CD4-positive, CD25-positive, alpha-beta regulatory T cell (primary cell): ENCODE measurements around the gene SUPT6H. TPM values are rescaled to one million over a fixed set of nuclear protein-coding genes. Genes with fewer than 3 reads are reported as not detected.
A peak's percentile ranks its signal among the peaks of the same experiment; 100 is the strongest.
"Not testable (repeated sequence)": the region's sequence is repeated elsewhere in the genome, so short reads cannot be mapped to it uniquely, and the experiment has no call there.

Source experiments
- ATAC-seq, 2 donors: fragments of 150-1000 bp; cut with Tn5 transposase; one replicate each; pipeline ENCODE4 v1.10.0; 2021; ENCODE audit warnings: low read depth in 2 of 2, moderate number of reproducible peaks in 2 of 2, moderate library complexity in 1 of 2
- DNase-seq, 3 donors: peaks; one replicate each; pipeline versions ENCODE4 v3.0.0 to v3.0.0-alpha.2; 2012 to 2022; ENCODE audit warnings: mixed read lengths in 1 of 3
- H3K27ac ChIP-seq: one replicate; pipeline ENCODE4 v1.7.0; 2013; ENCODE audit warnings: mild to moderate bottlenecking, low read length; ENCODE audit not compliant: insufficient read depth, poor library complexity, severe bottlenecking
- H3K27me3 ChIP-seq: one replicate; pipeline ENCODE4 v1.7.0; 2013; ENCODE audit warnings: low read length; ENCODE audit not compliant: control insufficient read depth, insufficient read depth
- H3K36me3 ChIP-seq: one replicate; pipeline ENCODE4 v1.7.0; 2013; ENCODE audit warnings: mild to moderate bottlenecking, low read length, moderate library complexity; ENCODE audit not compliant: control insufficient read depth, insufficient read depth
- H3K4me1 ChIP-seq: 2 replicates; pipeline ENCODE4 v1.7.0; 2013; ENCODE audit warnings: mild to moderate bottlenecking, low read length; ENCODE audit not compliant: insufficient read depth, control insufficient read depth, poor library complexity, severe bottlenecking
- H3K4me3 ChIP-seq: one replicate; pipeline ENCODE4 v1.7.0; 2013; ENCODE audit warnings: low read depth, mild to moderate bottlenecking, low read length, moderate library complexity
- H3K9me3 ChIP-seq, 2 experiments: 1 replicate in 1 of 2; 2 replicates in 1 of 2; pipeline ENCODE4 v1.7.0; 2013; ENCODE audit warnings: low read length in 2 of 2, mild to moderate bottlenecking in 1 of 2, moderate library complexity in 1 of 2; ENCODE audit not compliant: control insufficient read depth in 2 of 2
- H3K27ac Mint-ChIP-seq, 3 donors: one replicate each; pipeline ENCODE4 v1.8.0; 2020 to 2022; ENCODE audit warnings: mild to moderate bottlenecking in 3 of 3, mixed read lengths in 3 of 3, moderate library complexity in 2 of 3
- H3K27me3 Mint-ChIP-seq: one replicate; pipeline ENCODE4 v1.8.0; 2022; ENCODE audit warnings: mild to moderate bottlenecking, mixed read lengths
- H3K36me3 Mint-ChIP-seq: one replicate; pipeline ENCODE4 v1.8.0; 2020; ENCODE audit warnings: mixed read lengths
- H3K4me1 Mint-ChIP-seq, 4 donors: one replicate each; pipeline ENCODE4 v1.8.0; 2020 to 2022; ENCODE audit warnings: mixed read lengths in 4 of 4, mild to moderate bottlenecking in 1 of 4
- H3K4me3 Mint-ChIP-seq, 4 donors: one replicate each; pipeline ENCODE4 v1.8.0; 2020 to 2022; ENCODE audit warnings: mild to moderate bottlenecking in 4 of 4, mixed read lengths in 4 of 4, moderate library complexity in 3 of 4
- H3K9me3 Mint-ChIP-seq, 7 donors: one replicate each; pipeline ENCODE4 v1.8.0; 2020 to 2022; ENCODE audit warnings: mixed read lengths in 7 of 7, mild to moderate bottlenecking in 3 of 7, moderate library complexity in 2 of 7
- polyA plus RNA-seq, 4 donors: library from polyadenylated mRNA; unstranded; fragments of 300-500 nt; fragmentation: Illumina TruSeq; gene quantifications; one replicate each; pipeline ENCODE4 v1.2.3, GENCODE V29; 2021
- total RNA-seq: library from RNA; stranded (reverse); gene quantifications from one replicate; pipeline ENCODE4 v1.2.3, GENCODE V29; 2022

Gene SUPT6H
- total and polyA plus RNA-seq, 5 donors from 2014 or later = 8.3 to 167 (median 8.9) TPM

GRCh38 chr17:28716740-28717577, 55.0 kb downstream of the SUPT6H start:
- no peak for DNase-seq
- peaks cover 4 to 47% (median 24%) of the 10 kb centered on the region in 4 donors for H3K4me1 Mint-ChIP-seq
- Histone ChIP-seq H3K4me1 (peaks cover 30% of the 10 kb centered on the region), H3K36me3 (peaks cover 4% of the 10 kb centered on the region), H3K27ac (peak overlapping the region; percentile 43), H3K27me3 (peaks cover 11% of the 10 kb centered on the region), H3K9me3 (no peaks in the 10 kb centered on the region), H3K4me3 (no peak overlapping the region)
- peak overlapping the region in 1 of 3 donors; percentile 5 for H3K27ac Mint-ChIP-seq
- H3K27me3 Mint-ChIP-seq = peaks cover 41% of the 10 kb centered on the region
- ATAC-seq = no peak
- H3K4me3 Mint-ChIP-seq = peak overlapping the region; percentile 24 to 74 (median 41)
- H3K9me3 Mint-ChIP-seq = no peaks in the 10 kb centered on the region
- H3K36me3 Mint-ChIP-seq = peaks cover 18% of the 10 kb centered on the region

- peaks cover 11% of the 10 kb centered on the region for H3K36me3 ChIP-seq
- peaks cover 31% of the 10 kb centered on the region for H3K4me1 ChIP-seq
- peak within 1 kb of the TSS; percentile 52 to 74 (median 58) for H3K4me3 Mint-ChIP-seq
- no peaks in the 10 kb centered on the region for H3K9me3 Mint-ChIP-seq
- ATAC-seq (peak in 1 of 2 donors; percentile 18), DNase-seq (no peak)
- H3K27me3 ChIP-seq = peaks cover 11% of the 10 kb centered on the region
- H3K9me3 ChIP-seq = no peaks in the 10 kb centered on the region
- no peak within 1 kb of the TSS for H3K4me3 ChIP-seq
- H3K27ac Mint-ChIP-seq = peak within 1 kb of the TSS; percentile 26 to 36 (median 34)
- H3K36me3 Mint-ChIP-seq = peaks cover 24% of the 10 kb centered on the region
- peaks cover 4 to 48% (median 20%) of the 10 kb centered on the region in 4 donors for H3K4me1 Mint-ChIP-seq
- peak within 1 kb of the TSS; percentile 43 for H3K27ac ChIP-seq
- H3K27me3 Mint-ChIP-seq = peaks cover 41% of the 10 kb centered on the region
These were observed 55.8 kb downstream of the SUPT6H start, which contains the start of gene RAB34 for GRCh38 chr17:28717578-28718332. TSS of gene RAB34 (minus strand) at chr17:28717868. CDS start at chr17:28717266, 602 bp downstream.

GRCh38 chr17:28718333-28719020, 56.5 kb downstream of the SUPT6H start:
- Histone ChIP-seq H3K9me3 (no peaks in the 10 kb centered on the region), H3K4me3 (no peak overlapping the region), H3K27ac (no peak overlapping the region), H3K27me3 (peaks cover 11% of the 10 kb centered on the region), H3K4me1 (peaks cover 36% of the 10 kb centered on the region), H3K36me3 (peaks cover 18% of the 10 kb centered on the region)
- no peak for DNase-seq
- ATAC-seq = no peak
- Mint-ChIP-seq H3K4me3 (peak overlapping the region; percentile 21 to 74 (median 56)), H3K36me3 (peaks cover 29% of the 10 kb centered on the region), H3K27ac (peak overlapping the region; percentile 26 to 36 (median 34)), H3K27me3 (peaks cover 41% of the 10 kb centered on the region), H3K4me1 (peaks cover 4 to 51% (median 23%) of the 10 kb centered on the region in 4 donors), H3K9me3 (no peaks in the 10 kb centered on the region)

- no peak for ATAC-seq
These were observed 57.0 kb downstream of the SUPT6H start for GRCh38 chr17:28719021-28719433.

GRCh38 chr17:28720247-28720996, 58.4 kb downstream of the SUPT6H start:
- peak overlapping the region; percentile 93 to 100 (median 99) for H3K4me3 Mint-ChIP-seq
- Histone ChIP-seq H3K4me3 (peak overlapping the region; percentile 85), H3K27me3 (peaks cover 7% of the 10 kb centered on the region), H3K27ac (peak overlapping the region; percentile 90), H3K36me3 (peaks cover 34% of the 10 kb centered on the region), H3K4me1 (peaks cover 41% of the 10 kb centered on the region), H3K9me3 (no peaks in the 10 kb centered on the region)
- peaks cover 29% of the 10 kb centered on the region for H3K27me3 Mint-ChIP-seq
- ATAC-seq (no peak), DNase-seq (peak in 1 of 3 donors; percentile 65)
- peaks cover 44% of the 10 kb centered on the region for H3K36me3 Mint-ChIP-seq
- no peaks in the 10 kb centered on the region for H3K9me3 Mint-ChIP-seq
- peaks cover 4 to 68% (median 36%) of the 10 kb centered on the region in 4 donors for H3K4me1 Mint-ChIP-seq
- H3K27ac Mint-ChIP-seq = peak overlapping the region; percentile 94 to 99 (median 99)

More at GRCh38 chr17:28719021-28719433, 57.0 kb downstream of the SUPT6H start:
- Mint-ChIP-seq H3K4me3 (peak overlapping the region; percentile 93 to 100 (median 99)), H3K4me1 (peaks cover 4 to 55% (median 24%) of the 10 kb centered on the region in 4 donors), H3K27me3 (peaks cover 37% of the 10 kb centered on the region), H3K9me3 (no peaks in the 10 kb centered on the region), H3K36me3 (peaks cover 35% of the 10 kb centered on the region), H3K27ac (peak overlapping the region; percentile 94 to 99 (median 99))
- peak overlapping the region; percentile 85 for H3K4me3 ChIP-seq
- peaks cover 36% of the 10 kb centered on the region for H3K4me1 ChIP-seq
- H3K36me3 ChIP-seq = peaks cover 23% of the 10 kb centered on the region
- peaks cover 11% of the 10 kb centered on the region for H3K27me3 ChIP-seq
- peak overlapping the region; percentile 90 for H3K27ac ChIP-seq
- H3K9me3 ChIP-seq = no peaks in the 10 kb centered on the region
- DNase-seq = no peak

- Histone ChIP-seq H3K4me1 (peaks cover 47% of the 10 kb centered on the region), H3K36me3 (peaks cover 34% of the 10 kb centered on the region), H3K4me3 (peak overlapping the region; percentile 85), H3K27ac (peak overlapping the region; percentile 90)
- not testable (repeated sequence) for H3K9me3 ChIP-seq, H3K27me3 ChIP-seq, ATAC-seq, DNase-seq, H3K9me3 Mint-ChIP-seq
- H3K4me1 Mint-ChIP-seq = peaks cover 4 to 72% (median 39%) of the 10 kb centered on the region in 4 donors
- peak overlapping the region; percentile 93 to 100 (median 99) for H3K4me3 Mint-ChIP-seq
- H3K27me3 Mint-ChIP-seq = peaks cover 26% of the 10 kb centered on the region
- H3K36me3 Mint-ChIP-seq = peaks cover 44% of the 10 kb centered on the region
- H3K27ac Mint-ChIP-seq = peak overlapping the region; percentile 94 to 99 (median 99)
These were observed 59.0 kb downstream of the SUPT6H start for GRCh38 chr17:28720997-28721329.
